A549 treated with RU486 at 1 μM for 4 hours (cell line): ENCODE measurements around the gene CPB1. TPM values are rescaled to one million over a fixed set of nuclear protein-coding genes. Genes with fewer than 3 reads are reported as not detected.

Experiments used
- total RNA-seq: library from RNA; stranded (reverse); fragments of 200-300 nt; extraction: Qiagen RNA extraction; gene quantifications from 5 replicates; pipeline ENCODE4 v1.2.3, GENCODE V29; 2022; ENCODE audit warnings: low read depth

The CPB1 gene
- not detected in 5 replicates for total RNA-seq

DNA sequence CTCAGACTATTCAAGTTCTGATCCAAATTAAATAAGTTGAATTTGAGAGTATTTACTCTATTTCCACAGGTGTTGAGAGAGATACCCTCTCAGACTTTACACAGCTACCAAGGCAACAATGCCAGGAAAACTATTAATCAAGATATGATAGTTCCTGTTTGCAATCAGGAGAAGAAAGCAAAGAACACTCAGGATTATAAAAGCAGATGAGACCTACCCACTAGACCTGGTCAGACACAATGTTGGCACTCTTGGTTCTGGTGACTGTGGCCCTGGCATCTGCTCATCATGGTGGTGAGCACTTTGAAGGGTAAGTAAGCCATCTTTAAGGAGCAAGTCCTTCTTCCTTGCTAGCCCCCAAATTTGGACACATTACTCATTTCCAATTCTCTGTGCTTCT is at the start of gene CPB1:
CPB1 (plus strand) TSS at position 227 of the 400 bp plus-strand sequence; CDS start at position 240, 13 bp downstream.

DNA sequence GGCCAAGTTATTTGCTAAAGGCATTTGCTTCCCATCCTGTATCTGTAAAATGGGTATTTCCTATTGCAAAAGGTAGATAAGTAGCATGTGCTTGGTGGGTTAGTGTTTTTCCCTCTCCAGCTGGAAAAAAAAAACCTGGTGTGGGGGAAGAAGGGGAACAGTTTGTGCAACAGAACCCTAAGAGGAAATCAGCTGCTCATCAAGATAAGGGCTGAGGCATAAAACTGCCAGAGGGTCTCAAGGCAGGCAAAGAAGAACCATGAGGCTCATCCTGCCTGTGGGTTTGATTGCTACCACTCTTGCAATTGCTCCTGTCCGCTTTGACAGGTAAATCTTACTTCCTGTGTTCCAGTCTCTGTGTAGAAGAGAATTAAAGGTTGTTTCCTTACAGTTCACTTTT is 37.4 kb downstream of the CPB1 start, which contains the start of gene CPA3:
CPA3 (plus strand) TSS at position 248 of the 400 bp plus-strand sequence; CDS start at position 260, 12 bp downstream.

Other genes with a start within 250 kb of the CPB1 start
- gene AGTR1, start 129.9 kb upstream of the CPB1 start, total RNA-seq, result 0.30 to 0.80 TPM (median 0.42 TPM) in 4 of 5 replicates, not detected in the other
- not detected in 5 replicates for gene CPA3, start 37.5 kb downstream of the CPB1 start, total RNA-seq
- 27.5 to 38.6 TPM (median 37.0 TPM) in 5 replicates for gene GYG1, start 163.7 kb downstream of the CPB1 start, total RNA-seq